ENCODE data around the gene SGTA. TPM values are rescaled to one million over a fixed set of nuclear protein-coding genes. Genes with fewer than 3 reads are reported as not detected.
"Not testable (repeated sequence)": the region's sequence is repeated elsewhere in the genome, so short reads cannot be mapped to it uniquely, and the experiment has no call there.

SGTA gene
- polyA plus RNA-seq, 2 donors: 42.5 to 56.1 TPM

DNA sequence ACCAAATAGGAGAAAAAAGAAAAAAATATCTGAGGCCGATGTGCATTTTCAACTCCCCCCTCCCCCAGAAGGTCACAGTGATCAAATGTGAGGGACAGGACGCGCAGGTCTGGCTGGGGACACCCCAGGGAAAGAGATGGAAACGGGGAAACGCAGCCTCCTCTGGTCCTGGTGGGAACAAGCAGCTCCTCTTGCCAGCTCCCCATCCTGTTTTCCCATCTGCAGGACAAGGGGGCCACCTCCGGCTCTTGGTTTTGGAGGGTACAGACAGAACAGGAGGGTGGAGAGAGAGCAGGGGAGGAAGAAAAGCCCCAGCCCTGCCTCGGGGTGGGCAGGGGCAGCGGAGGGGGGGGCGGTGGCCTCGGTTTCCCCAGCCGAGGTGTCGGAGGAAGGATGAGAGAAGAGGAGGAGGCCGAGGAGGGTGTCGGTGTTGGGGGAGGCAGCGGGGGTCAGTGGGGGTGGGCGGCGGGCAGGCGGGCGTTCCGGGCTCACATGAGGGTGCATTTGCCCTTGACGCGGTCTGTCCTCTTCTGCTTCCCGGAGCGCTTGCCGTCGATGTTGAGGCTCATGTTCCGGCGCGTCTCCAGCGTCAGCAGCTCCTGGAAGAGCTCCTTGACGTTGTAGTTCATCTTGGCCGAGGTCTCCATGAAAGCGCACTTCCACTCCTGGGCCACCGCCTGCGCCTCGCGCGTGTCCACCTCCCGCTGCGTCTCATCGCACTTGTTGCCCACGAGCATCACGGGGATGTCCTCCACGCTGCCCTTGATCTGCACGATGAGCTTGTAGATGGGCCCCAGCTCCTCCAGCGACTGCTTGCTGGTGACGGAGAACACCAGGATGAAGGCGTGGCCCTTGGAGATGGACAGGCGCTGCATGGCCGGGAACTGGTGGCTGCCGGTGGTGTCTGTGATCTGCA lies 66.1 kb downstream of the SGTA start:
- 91% methylated on average over 48 to 51 of the region's 51 CpGs for WGBS, 2 donors
- Histone ChIP-seq H3K4me1 (ENCODE audit: control insufficient read depth in 2 of 2, insufficient read depth in 2 of 2, low read length in 1 of 2) (peaks cover 4 to 7% of the 10 kb centered on the region in 2 donors), H3K27ac (ENCODE audit: low read depth in 2 of 2, low read length in 1 of 2) (no peak overlapping the region), H3K4me3 (ENCODE audit: low read depth in 1 of 2, low read length in 2 of 2) (no peak overlapping the region), H3K36me3 (ENCODE audit: control insufficient read depth in 2 of 2, insufficient read depth in 2 of 2, low read length in 1 of 2) (no peaks in the 10 kb centered on the region), H3K27me3 (ENCODE audit: control insufficient read depth in 1 of 2, insufficient read depth in 2 of 2, low read length in 2 of 2) (no peaks in the 10 kb centered on the region), H3K9me3 (ENCODE audit: control insufficient read depth in 2 of 2, insufficient read depth in 1 of 2, low read depth in 1 of 2, low read length in 1 of 2) (peaks cover 7 to 8% of the 10 kb centered on the region in 2 donors)

- no peak overlapping the region for H3K4me3 ChIP-seq (ENCODE audit: low read depth in 1 of 2, low read length in 2 of 2)
- H3K27me3 ChIP-seq (ENCODE audit: control insufficient read depth in 1 of 2, insufficient read depth in 2 of 2, low read length in 2 of 2): no peaks in the 10 kb centered on the region
- H3K4me1 ChIP-seq (ENCODE audit: control insufficient read depth in 2 of 2, insufficient read depth in 2 of 2, low read length in 1 of 2): peaks cover 4 to 7% of the 10 kb centered on the region in 2 donors
- WGBS, 2 donors: 91% methylated on average over 19 of the region's 19 CpGs
- no peak overlapping the region for H3K27ac ChIP-seq (ENCODE audit: low read depth in 2 of 2, low read length in 1 of 2)
- peaks cover 7 to 8% of the 10 kb centered on the region in 2 donors for H3K9me3 ChIP-seq (ENCODE audit: control insufficient read depth in 2 of 2, insufficient read depth in 1 of 2, low read depth in 1 of 2, low read length in 1 of 2)
- H3K36me3 ChIP-seq (ENCODE audit: control insufficient read depth in 2 of 2, insufficient read depth in 2 of 2, low read length in 1 of 2): no peaks in the 10 kb centered on the region
Measured at GRCh38 chr19:2716275-2716650, 66.8 kb downstream of the SGTA start.

- WGBS, 2 donors: 94% methylated on average over 12 of the region's 12 CpGs
- Histone ChIP-seq H3K4me3 (ENCODE audit: low read depth in 1 of 2, low read length in 2 of 2) (no peak overlapping the region), H3K27me3 (ENCODE audit: control insufficient read depth in 1 of 2, insufficient read depth in 2 of 2, low read length in 2 of 2) (no peaks in the 10 kb centered on the region), H3K27ac (ENCODE audit: low read depth in 2 of 2, low read length in 1 of 2) (no peak overlapping the region), H3K4me1 (ENCODE audit: control insufficient read depth in 2 of 2, insufficient read depth in 2 of 2, low read length in 1 of 2) (peaks cover 3 to 4% of the 10 kb centered on the region in 2 donors), H3K9me3 (ENCODE audit: control insufficient read depth in 2 of 2, insufficient read depth in 1 of 2, low read depth in 1 of 2, low read length in 1 of 2) (peaks cover 7 to 8% of the 10 kb centered on the region in 2 donors), H3K36me3 (ENCODE audit: control insufficient read depth in 2 of 2, insufficient read depth in 2 of 2, low read length in 1 of 2) (no peaks in the 10 kb centered on the region)
Measured at GRCh38 chr19:2715470-2716274, 67.4 kb downstream of the SGTA start.

GRCh38 chr19:2714531-2715269 lies 68.4 kb downstream of the SGTA start:
- Histone ChIP-seq H3K9me3 (ENCODE audit: control insufficient read depth in 2 of 2, insufficient read depth in 1 of 2, low read depth in 1 of 2, low read length in 1 of 2) (peaks cover 7 to 8% of the 10 kb centered on the region in 2 donors), H3K27ac (ENCODE audit: low read depth in 2 of 2, low read length in 1 of 2) (no peak overlapping the region), H3K36me3 (ENCODE audit: control insufficient read depth in 2 of 2, insufficient read depth in 2 of 2, low read length in 1 of 2) (no peaks in the 10 kb centered on the region), H3K27me3 (ENCODE audit: control insufficient read depth in 1 of 2, insufficient read depth in 2 of 2, low read length in 2 of 2) (no peaks in the 10 kb centered on the region), H3K4me1 (ENCODE audit: control insufficient read depth in 2 of 2, insufficient read depth in 2 of 2, low read length in 1 of 2) (peaks cover 0 to 3% of the 10 kb centered on the region in 2 donors), H3K4me3 (ENCODE audit: low read depth in 1 of 2, low read length in 2 of 2) (no peak overlapping the region)
- WGBS, 2 donors: 82 to 89% methylated on average over 16 of the region's 16 CpGs

DNA sequence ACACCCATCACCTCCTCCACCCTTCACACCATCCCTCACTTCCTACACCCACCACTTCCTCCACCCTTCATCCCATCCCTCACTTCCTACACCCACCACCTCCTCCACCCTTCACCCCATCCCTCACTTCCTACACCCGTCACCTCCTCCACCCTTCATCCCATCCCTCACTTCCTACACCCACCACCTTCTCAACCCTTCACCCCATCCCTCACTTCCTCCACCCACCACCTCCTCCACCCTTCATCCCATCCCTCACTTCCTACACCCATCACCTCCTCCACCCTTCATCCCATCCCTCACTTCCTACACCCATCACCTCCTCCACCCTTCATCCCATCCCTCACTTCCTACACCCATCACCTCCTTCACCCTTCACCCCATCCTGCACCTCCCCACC lies 69.0 kb downstream of the SGTA start:
- H3K4me1 ChIP-seq (ENCODE audit: control insufficient read depth in 2 of 2, insufficient read depth in 2 of 2, low read length in 1 of 2); H3K27ac ChIP-seq (ENCODE audit: low read depth in 2 of 2, low read length in 1 of 2); H3K36me3 ChIP-seq (ENCODE audit: control insufficient read depth in 2 of 2, insufficient read depth in 2 of 2, low read length in 1 of 2); H3K27me3 ChIP-seq (ENCODE audit: control insufficient read depth in 1 of 2, insufficient read depth in 2 of 2, low read length in 2 of 2); H3K4me3 ChIP-seq (ENCODE audit: low read depth in 1 of 2, low read length in 2 of 2); H3K9me3 ChIP-seq (ENCODE audit: control insufficient read depth in 2 of 2, insufficient read depth in 1 of 2, low read depth in 1 of 2, low read length in 1 of 2): not testable (repeated sequence)
- 54 to 63% methylated on average over 1 of the region's 1 CpG for WGBS, 2 donors

DNA sequence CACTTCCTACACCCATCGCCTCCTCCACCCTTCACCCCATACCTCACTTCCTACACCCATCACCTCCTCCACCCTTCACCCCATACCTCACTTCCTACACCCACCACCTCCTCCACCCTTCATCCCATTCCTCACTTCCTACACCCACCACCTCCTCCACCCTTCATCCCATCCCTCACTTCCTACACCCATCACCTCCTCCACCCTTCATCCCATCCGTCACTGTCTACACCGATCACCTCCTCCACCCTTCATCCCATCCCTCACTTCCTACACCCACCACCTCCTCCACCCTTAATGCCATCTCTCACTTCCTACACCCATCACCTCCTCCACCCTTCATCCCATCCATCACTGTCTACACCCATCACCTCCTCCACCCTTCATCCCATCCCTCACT lies 69.9 kb downstream of the SGTA start:
- H3K27ac ChIP-seq (ENCODE audit: low read depth in 2 of 2, low read length in 1 of 2); H3K27me3 ChIP-seq (ENCODE audit: control insufficient read depth in 1 of 2, insufficient read depth in 2 of 2, low read length in 2 of 2); H3K9me3 ChIP-seq (ENCODE audit: control insufficient read depth in 2 of 2, insufficient read depth in 1 of 2, low read depth in 1 of 2, low read length in 1 of 2); H3K36me3 ChIP-seq (ENCODE audit: control insufficient read depth in 2 of 2, insufficient read depth in 2 of 2, low read length in 1 of 2); H3K4me1 ChIP-seq (ENCODE audit: control insufficient read depth in 2 of 2, insufficient read depth in 2 of 2, low read length in 1 of 2); H3K4me3 ChIP-seq (ENCODE audit: low read depth in 1 of 2, low read length in 2 of 2): not testable (repeated sequence)
- WGBS, 2 donors: 93 to 98% methylated on average over 3 of the region's 3 CpGs

DNA sequence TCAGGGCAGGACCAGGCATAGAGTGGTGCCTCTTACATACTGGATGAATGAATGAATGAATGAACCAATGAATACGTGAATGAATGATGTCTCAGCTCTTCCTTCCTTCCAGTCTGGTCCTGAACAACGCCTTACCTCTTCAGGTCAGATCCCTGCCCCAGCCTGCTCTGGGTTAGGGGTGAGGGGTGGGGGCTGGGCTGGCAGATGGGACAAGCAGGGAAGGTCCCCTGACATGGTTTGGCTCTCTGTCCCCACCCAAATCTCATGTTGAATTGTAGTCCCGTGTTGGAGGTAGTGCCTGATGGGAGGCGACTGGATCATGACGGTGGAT lies 71.2 kb downstream of the SGTA start:
- Histone ChIP-seq H3K9me3 (ENCODE audit: control insufficient read depth in 2 of 2, insufficient read depth in 1 of 2, low read depth in 1 of 2, low read length in 1 of 2) (peaks cover 7 to 8% of the 10 kb centered on the region in 2 donors), H3K27me3 (ENCODE audit: control insufficient read depth in 1 of 2, insufficient read depth in 2 of 2, low read length in 2 of 2) (no peaks in the 10 kb centered on the region), H3K4me1 (ENCODE audit: control insufficient read depth in 2 of 2, insufficient read depth in 2 of 2, low read length in 1 of 2) (no peaks in the 10 kb centered on the region), H3K27ac (ENCODE audit: low read depth in 2 of 2, low read length in 1 of 2) (no peak overlapping the region), H3K36me3 (ENCODE audit: control insufficient read depth in 2 of 2, insufficient read depth in 2 of 2, low read length in 1 of 2) (no peaks in the 10 kb centered on the region), H3K4me3 (ENCODE audit: low read depth in 1 of 2, low read length in 2 of 2) (no peak overlapping the region)
- 64 to 76% methylated on average over 5 of the region's 5 CpGs for WGBS, 2 donors

DNA sequence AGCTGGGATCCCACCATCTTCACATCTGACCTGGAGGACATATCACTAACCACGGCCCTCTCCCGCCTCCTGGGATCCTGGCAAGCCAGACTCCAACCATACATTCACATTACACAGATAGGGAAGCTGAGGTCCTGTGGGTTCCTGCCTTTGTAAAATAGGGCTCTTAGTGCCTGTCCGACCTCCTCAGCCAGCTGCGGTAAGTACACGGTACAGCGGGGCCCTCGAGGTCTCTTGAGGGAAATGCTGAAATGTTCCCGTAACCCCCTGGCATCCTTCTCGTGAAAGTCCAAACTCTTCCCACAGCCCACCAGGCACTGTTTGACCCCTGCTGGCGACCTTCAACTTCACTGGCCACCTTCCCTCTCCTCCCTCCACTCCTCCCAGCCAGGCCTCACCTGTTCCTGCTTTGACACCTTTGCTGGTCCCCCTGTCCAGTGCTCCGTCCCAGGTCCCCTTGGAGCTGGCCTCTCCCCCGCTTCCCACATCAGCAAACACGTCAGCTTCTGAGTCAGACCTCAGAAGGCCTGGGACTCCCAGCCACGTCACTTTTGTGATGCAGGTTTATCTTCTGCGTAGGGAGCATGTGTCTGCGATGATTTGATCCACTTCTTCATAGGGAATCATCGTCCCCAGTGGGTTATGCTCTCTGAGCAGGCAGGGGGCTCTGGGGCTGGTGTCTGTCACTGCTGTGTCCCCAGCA lies 71.8 kb downstream of the SGTA start:
- H3K27ac ChIP-seq (ENCODE audit: low read depth in 2 of 2, low read length in 1 of 2): no peak overlapping the region
- H3K9me3 ChIP-seq (ENCODE audit: control insufficient read depth in 2 of 2, insufficient read depth in 1 of 2, low read depth in 1 of 2, low read length in 1 of 2): peaks cover 7 to 8% of the 10 kb centered on the region in 2 donors
- no peaks in the 10 kb centered on the region for H3K36me3 ChIP-seq (ENCODE audit: control insufficient read depth in 2 of 2, insufficient read depth in 2 of 2, low read length in 1 of 2)
- 71 to 73% methylated on average over 17 of the region's 17 CpGs for WGBS, 2 donors
- H3K4me3 ChIP-seq (ENCODE audit: low read depth in 1 of 2, low read length in 2 of 2): no peak overlapping the region
- no peaks in the 10 kb centered on the region for H3K4me1 ChIP-seq (ENCODE audit: control insufficient read depth in 2 of 2, insufficient read depth in 2 of 2, low read length in 1 of 2)
- no peaks in the 10 kb centered on the region for H3K27me3 ChIP-seq (ENCODE audit: control insufficient read depth in 1 of 2, insufficient read depth in 2 of 2, low read length in 2 of 2)

DNA sequence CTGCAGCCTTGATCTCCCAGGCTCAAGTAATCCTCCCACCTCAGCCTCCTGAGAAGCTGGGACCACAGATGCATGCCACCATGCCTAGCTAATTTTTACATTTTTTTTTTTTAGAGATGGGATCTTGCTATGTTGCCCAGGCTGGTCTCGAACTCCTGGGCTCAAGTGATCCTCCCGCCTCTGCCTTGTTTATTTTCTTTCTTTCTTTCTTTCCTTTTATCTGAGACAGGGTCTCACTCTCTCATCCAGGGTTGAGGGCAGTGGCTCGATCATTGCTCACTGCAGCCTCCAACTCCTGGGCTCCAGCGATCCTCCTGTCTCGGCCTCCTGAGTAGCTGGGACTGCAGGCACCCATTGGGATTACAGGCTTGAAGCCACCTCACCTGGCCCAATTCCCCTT lies 76.8 kb downstream of the SGTA start:
- peaks cover 0 to 3% of the 10 kb centered on the region in 2 donors for H3K4me1 ChIP-seq (ENCODE audit: control insufficient read depth in 2 of 2, insufficient read depth in 2 of 2, low read length in 1 of 2)
- no peak overlapping the region for H3K4me3 ChIP-seq (ENCODE audit: low read depth in 1 of 2, low read length in 2 of 2)
- H3K27me3 ChIP-seq (ENCODE audit: control insufficient read depth in 1 of 2, insufficient read depth in 2 of 2, low read length in 2 of 2): no peaks in the 10 kb centered on the region
- peaks cover 0 to 3% of the 10 kb centered on the region in 2 donors for H3K9me3 ChIP-seq (ENCODE audit: control insufficient read depth in 2 of 2, insufficient read depth in 1 of 2, low read depth in 1 of 2, low read length in 1 of 2)
- 95% methylated on average over 5 of the region's 5 CpGs for WGBS, 2 donors
- no peaks in the 10 kb centered on the region for H3K36me3 ChIP-seq (ENCODE audit: control insufficient read depth in 2 of 2, insufficient read depth in 2 of 2, low read length in 1 of 2)
- H3K27ac ChIP-seq (ENCODE audit: low read depth in 2 of 2, low read length in 1 of 2): no peak overlapping the region

Measured in esophagus (tissue), 2 donors.